SK-N-MC (cell line): Measurements from ENCODE around the gene CLCF1.

Experiments
- FOXP2 ChIP-seq: optimal IDR thresholded peaks from 2 replicates; pipeline ENCODE3; 2011; ENCODE audit warnings: mild to moderate bottlenecking, moderate library complexity; ENCODE audit not compliant: insufficient read depth; ENCODE audit errors: extremely low read length, control extremely low read depth
- POLR2AphosphoS5 ChIP-seq: IDR thresholded peaks from 2 replicates; pipeline ENCODE4 v1.6.1; 2012; ENCODE audit warnings: mild to moderate bottlenecking, low read depth, low read length, borderline replicate concordance

DNA sequence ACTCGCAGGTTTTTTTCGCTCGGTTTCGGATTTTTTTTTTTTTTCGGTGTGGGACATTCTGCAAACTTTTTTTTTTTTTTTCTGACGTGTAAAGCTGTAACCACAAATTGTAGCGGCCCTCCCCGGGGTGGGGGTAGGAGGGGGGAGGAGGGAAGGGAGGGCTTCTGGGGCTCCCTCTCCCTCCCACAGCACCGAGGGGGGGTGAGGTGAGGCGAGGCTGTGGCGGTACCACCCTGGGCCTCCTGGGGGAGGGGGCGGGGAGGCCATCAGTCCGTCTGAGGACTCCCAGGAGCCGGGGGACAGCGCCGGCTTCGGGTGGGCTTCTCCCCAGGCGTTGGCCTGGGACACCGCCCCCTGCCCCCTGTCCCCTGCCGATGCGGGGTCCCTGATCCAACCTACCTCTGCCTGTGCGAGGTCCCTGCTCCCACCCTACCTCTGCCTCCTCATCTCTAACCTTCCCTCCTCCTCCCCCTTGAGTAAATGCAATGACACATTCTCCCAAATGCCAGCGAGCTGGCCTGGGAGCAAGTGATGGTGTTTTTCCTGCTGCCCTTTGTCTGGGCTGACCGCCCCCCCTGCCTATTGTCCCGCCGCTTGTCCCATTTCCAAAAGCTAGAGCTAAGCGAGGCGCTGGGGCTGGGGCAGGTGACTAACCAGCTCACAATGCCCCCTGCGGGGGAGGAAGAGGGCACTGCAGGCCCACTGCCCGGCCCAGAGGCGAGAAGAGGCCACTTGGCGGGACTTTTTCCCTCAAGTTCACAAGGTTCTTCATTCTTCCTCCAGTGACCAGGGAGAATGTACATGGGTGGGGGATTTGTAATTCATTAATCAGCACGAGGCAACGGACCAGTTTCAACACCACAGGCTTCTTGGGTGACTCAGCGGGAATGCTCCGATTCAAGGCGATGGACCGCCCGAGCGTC lies 511 bp upstream of the CLCF1 start:
- no peak for TF ChIP-seq POLR2AphosphoS5
- no peak for TF ChIP-seq FOXP2
